Caco-2 (cell line): ENCODE data around the gene CD74. TPM values are rescaled to one million over a fixed set of nuclear protein-coding genes. Genes with fewer than 3 reads are reported as not detected.

Source experiments
- BruUV-seq: library from RNA; stranded (reverse); fragments of 400-500 nt; replicated peaks from 2 replicates; lab custom pipeline; 2021; lab: Mats Ljungman, UMichigan
- CTCF ChIA-PET: fragments of 300-600 bp; sonication (Branson Sonifier 250); formaldehyde crosslinking; loops from one replicate; lab custom pipeline; 2022; ENCODE audit warnings: antibody characterized with exemption; lab: Charles Lee
- POLR2A ChIA-PET: fragments of 300-600 bp; sonication (Branson Sonifier 250); formaldehyde crosslinking; loops from one replicate; lab custom pipeline; 2022; ENCODE audit warnings: antibody characterized with exemption; lab: Charles Lee
- DNase-seq, 2 experiments: peaks; one replicate each; pipeline versions ENCODE4 v3.0.0 to v3.0.0-alpha.2; 2020 to 2022
- H3K27me3 ChIP-seq: replicated peaks from 2 replicates; pipeline ENCODE4 v1.6.0; 2011; ENCODE audit warnings: low read length; ENCODE audit not compliant: control insufficient read depth, insufficient read depth
- H3K36me3 ChIP-seq: 2 replicates; pipeline ENCODE4 v1.5.1; 2011; ENCODE audit warnings: low read length; ENCODE audit not compliant: control insufficient read depth, insufficient read depth
- H3K4me1 ChIP-seq: fragments of 250-450 bp; sonication (Bioruptor Pico); 2 replicates; pipeline ENCODE4 v1.5.1; 2020; ENCODE audit warnings: mild to moderate bottlenecking
- H3K4me3 ChIP-seq: 2 replicates; pipeline ENCODE4 v1.5.1; 2011; ENCODE audit warnings: low read depth, mild to moderate bottlenecking, control low read depth, low read length
- H3K9me3 ChIP-seq: fragments of 250-450 bp; sonication (Bioruptor Pico); 2 replicates; pipeline ENCODE4 v1.5.1; 2020; ENCODE audit warnings: mild to moderate bottlenecking, moderate library complexity
- H3K27ac Mint-ChIP-seq: one replicate; pipeline ENCODE4 v1.8.0; 2022; ENCODE audit warnings: mixed read lengths; ENCODE audit not compliant: unreplicated experiment
- H3K27me3 Mint-ChIP-seq: one replicate; pipeline ENCODE4 v1.8.0; 2022; ENCODE audit warnings: mixed read lengths; ENCODE audit not compliant: insufficient read depth, unreplicated experiment
- H3K36me3 Mint-ChIP-seq: one replicate; pipeline ENCODE4 v1.8.0; 2022; ENCODE audit warnings: mild to moderate bottlenecking, mixed read lengths; ENCODE audit not compliant: insufficient read depth, unreplicated experiment
- H3K4me1 Mint-ChIP-seq: one replicate; pipeline ENCODE4 v1.8.0; 2022; ENCODE audit warnings: low read depth, mixed read lengths; ENCODE audit not compliant: unreplicated experiment
- H3K4me3 Mint-ChIP-seq: one replicate; pipeline ENCODE4 v1.8.0; 2022; ENCODE audit warnings: mild to moderate bottlenecking, moderate library complexity, mixed read lengths; ENCODE audit not compliant: unreplicated experiment
- H3K9me3 Mint-ChIP-seq: one replicate; pipeline ENCODE4 v1.8.0; 2022; ENCODE audit warnings: mixed read lengths; ENCODE audit not compliant: unreplicated experiment
- CTCF ChIP-seq, 2 experiments: fragments of 200-600 bp in 1 of 2; IDR thresholded peaks; 1 replicate in 1 of 2; 2 replicates in 1 of 2; pipeline versions ENCODE4 v1.5.1 to v1.8.0; 2011 to 2022; ENCODE audit warnings: antibody characterized with exemption in 1 of 2, control low read depth in 1 of 2, inconsistent platforms in 1 of 2, low read depth in 1 of 2, low read length in 1 of 2, mild to moderate bottlenecking in 1 of 2, moderate library complexity in 1 of 2; ENCODE audit not compliant: insufficient read depth in 1 of 2, severe bottlenecking in 1 of 2, unreplicated experiment in 1 of 2
- intact Hi-C: fragments of 100-400 bp; cut with micrococcal nuclease; formaldehyde crosslinking; loops from one replicate; pipeline ENCODE4 v1.10.0; 2022; ENCODE audit not compliant: unreplicated experiment
- total RNA-seq: library from RNA; stranded (reverse); gene quantifications from 2 replicates; pipeline ENCODE4 v1.2.3, GENCODE V29; 2022

Gene CD74
- total RNA-seq, 1 experiment from 2014 or later, result 59.3 TPM

- H3K4me1 Mint-ChIP-seq, result peaks cover 8% of the 10 kb centered on the region
- H3K4me3 Mint-ChIP-seq, result no peak overlapping the region
- BruUV-seq, result no TSS peak
- TF ChIP-seq CTCF (IDR thresholded peaks at IDR 0.05; ENCODE audit: insufficient read depth in 1 of 2, low read depth in 1 of 2, low read length in 1 of 2, severe bottlenecking in 1 of 2, unreplicated experiment in 1 of 2), result no peak
- Histone ChIP-seq H3K9me3 (no peaks in the 10 kb centered on the region), H3K4me3 (no peak overlapping the region), H3K36me3 (peaks cover 20% of the 10 kb centered on the region), H3K27me3 (no peaks in the 10 kb centered on the region), H3K4me1 (0 out of 2 replicates have a peak, but pooled peaks cover 4% of the 10 kb centered on the region)
- CTCF ChIA-PET, result no interaction called here
- peak overlapping the region; percentile 32 for H3K27ac Mint-ChIP-seq
- peaks cover 77% of the 10 kb centered on the region for H3K36me3 Mint-ChIP-seq
- H3K27me3 Mint-ChIP-seq, result no peaks in the 10 kb centered on the region
- POLR2A ChIA-PET, result no interaction called here
- H3K9me3 Mint-ChIP-seq, result no peaks in the 10 kb centered on the region
- DNase-seq, result no peak
- intact Hi-C loops, result loop anchor here (1.0 kb wide), 1 partner anchor 15 kb away; no protein-coding TSS in a partner anchor
Observed at GRCh38 chr5:150443242-150444075, 30.7 kb upstream of the CD74 start.

GRCh38 chr5:150442699-150443080, 30.0 kb upstream of the CD74 start:
- CTCF ChIA-PET, result interaction anchor here (0.6 to 1.6 kb wide), 2 partner anchors 11 to 588 kb away, joined by 3 to 5 read pairs; no protein-coding TSS in a partner anchor
- DNase-seq, result no peak
- H3K4me1 Mint-ChIP-seq, result peaks cover under 1% of the 10 kb centered on the region
- H3K4me3 ChIP-seq, result no peak overlapping the region
- no peak overlapping the region for H3K4me3 Mint-ChIP-seq
- peaks cover 70% of the 10 kb centered on the region for H3K36me3 Mint-ChIP-seq
- peak overlapping the region; percentile 32 for H3K27ac Mint-ChIP-seq
- no peaks in the 10 kb centered on the region for H3K27me3 Mint-ChIP-seq
- POLR2A ChIA-PET, result no interaction called here
- peaks cover 20% of the 10 kb centered on the region for H3K36me3 ChIP-seq
- H3K9me3 ChIP-seq, result no peaks in the 10 kb centered on the region
- H3K9me3 Mint-ChIP-seq, result no peaks in the 10 kb centered on the region
- BruUV-seq, result no TSS peak
- no peak for TF ChIP-seq CTCF (IDR thresholded peaks at IDR 0.05; ENCODE audit: insufficient read depth in 1 of 2, low read depth in 1 of 2, low read length in 1 of 2, severe bottlenecking in 1 of 2, unreplicated experiment in 1 of 2)
- intact Hi-C loops, result loop anchor here (1.0 kb wide), 1 partner anchor 14 kb away; no protein-coding TSS in a partner anchor
- no peaks in the 10 kb centered on the region for H3K27me3 ChIP-seq
- H3K4me1 ChIP-seq, result 0 out of 2 replicates have a peak, but pooled peaks cover under 1% of the 10 kb centered on the region

GRCh38 chr5:150441813-150442698, 29.3 kb upstream of the CD74 start:
- BruUV-seq, result no TSS peak
- H3K9me3 Mint-ChIP-seq, result no peaks in the 10 kb centered on the region
- Histone ChIP-seq H3K4me1 (no peaks in the 10 kb centered on the region), H3K27me3 (no peaks in the 10 kb centered on the region), H3K9me3 (no peaks in the 10 kb centered on the region), H3K4me3 (no peak overlapping the region), H3K36me3 (peaks cover 16% of the 10 kb centered on the region)
- intact Hi-C loops, result no loop called here
- no peak overlapping the region for H3K4me3 Mint-ChIP-seq
- H3K36me3 Mint-ChIP-seq, result peaks cover 63% of the 10 kb centered on the region
- no peak for TF ChIP-seq CTCF (IDR thresholded peaks at IDR 0.05; ENCODE audit: insufficient read depth in 1 of 2, low read depth in 1 of 2, low read length in 1 of 2, severe bottlenecking in 1 of 2, unreplicated experiment in 1 of 2)
- CTCF ChIA-PET, result interaction anchor here (0.6 to 1.6 kb wide), 2 partner anchors 11 to 587 kb away, joined by 3 to 5 read pairs; no protein-coding TSS in a partner anchor
- no peaks in the 10 kb centered on the region for H3K4me1 Mint-ChIP-seq
- peak overlapping the region; percentile 32 for H3K27ac Mint-ChIP-seq
- DNase-seq, result no peak
- no peaks in the 10 kb centered on the region for H3K27me3 Mint-ChIP-seq
- POLR2A ChIA-PET, result no interaction called here
